HEK293 (cell line): Measurements from ENCODE around the gene PHACTR2.

Experiments
- CTCF ChIA-PET: fragments of 350-600 bp; formaldehyde crosslinking; extraction: SDS; loops from one replicate; lab custom pipeline; 2021; ENCODE audit warnings: antibody characterized with exemption; lab: Yijun Ruan, JAX
- POLR2A ChIA-PET: fragments of 300-600 bp; formaldehyde crosslinking; extraction: SDS; loops from one replicate; lab custom pipeline; 2020; ENCODE audit warnings: antibody characterized with exemption, inconsistent platforms; lab: Yijun Ruan, JAX
- H3K27ac ChIP-seq: fragments of 200-500 bp; sonication (Bioruptor generic); 2 replicates; pipeline ENCODE4 v1.5.1; 2014; ENCODE audit warnings: low read depth, low read length, control low read depth, inconsistent platforms; ENCODE audit errors: extremely low read depth
- H3K36me3 ChIP-seq, 2 experiments: fragments of 200-500 bp in 1 of 2; sonication (Bioruptor generic) in 1 of 2; 1 replicate in 1 of 2; 2 replicates in 1 of 2; pipeline ENCODE4 v1.5.1; 2014 to 2017; ENCODE audit warnings: inconsistent platforms in 2 of 2, low read length in 2 of 2; ENCODE audit not compliant: control insufficient read depth in 2 of 2, insufficient read depth in 1 of 2
- H3K4me1 ChIP-seq: fragments of 200-500 bp; sonication (Bioruptor generic); 2 replicates; pipeline ENCODE4 v1.5.1; 2014; ENCODE audit warnings: mild to moderate bottlenecking, low read length, inconsistent platforms; ENCODE audit not compliant: control insufficient read depth, insufficient read depth
- H3K4me3 ChIP-seq: 2 replicates; pipeline ENCODE4 v1.5.1; 2011; ENCODE audit warnings: low read depth, mild to moderate bottlenecking, control low read depth, low read length, moderate library complexity
- H3K9me3 ChIP-seq: fragments of 200-500 bp; sonication (Bioruptor generic); 2 replicates; pipeline ENCODE4 v1.5.1; 2014; ENCODE audit warnings: low read depth, low read length, inconsistent platforms; ENCODE audit not compliant: control insufficient read depth, insufficient read depth
- HOXA7 ChIP-seq: sonication (generic); formaldehyde crosslinking; IDR thresholded peaks from 2 replicates; pipeline ENCODE4 v1.8.1; 2022; ENCODE audit warnings: missing genetic modification reagents, borderline replicate concordance
- RBAK ChIP-seq: fragments of 450-650 bp; formaldehyde crosslinking; IDR thresholded peaks from 2 replicates; pipeline ENCODE4 v1.5.1; 2016; ENCODE audit warnings: missing biosample characterization, missing genetic modification characterization
- SCRT1 ChIP-seq: fragments of 450-650 bp; formaldehyde crosslinking; IDR thresholded peaks from 2 replicates; pipeline ENCODE4 v1.5.1; 2016; ENCODE audit warnings: missing biosample characterization, missing genetic modification characterization, borderline replicate concordance
- YY1 ChIP-seq: fragments of 450-650 bp; formaldehyde crosslinking; IDR thresholded peaks from 2 replicates; pipeline ENCODE4 v1.5.1; 2018; ENCODE audit warnings: missing biosample characterization, missing genetic modification characterization
- ZFHX2 ChIP-seq: fragments of 450-650 bp; formaldehyde crosslinking; conservative IDR thresholded peaks from 2 replicates; pipeline ENCODE4 v1.5.1; 2016; ENCODE audit warnings: missing biosample characterization, missing genetic modification characterization
- ZNF2 ChIP-seq: fragments of 450-650 bp; formaldehyde crosslinking; IDR thresholded peaks from 2 replicates; pipeline ENCODE4 v1.5.1; 2016; ENCODE audit warnings: missing biosample characterization, missing genetic modification characterization
- ZNF311 ChIP-seq: fragments of 450-650 bp; formaldehyde crosslinking; IDR thresholded peaks from 2 replicates; pipeline ENCODE4 v1.5.1; 2017; ENCODE audit warnings: missing biosample characterization, missing genetic modification characterization, borderline replicate concordance
- ZNF350 ChIP-seq: fragments of 450-650 bp; formaldehyde crosslinking; IDR thresholded peaks from 2 replicates; pipeline ENCODE4 v1.5.0; 2017; ENCODE audit warnings: missing biosample characterization, mild to moderate bottlenecking, missing genetic modification characterization
- ZNF416 ChIP-seq: fragments of 450-650 bp; formaldehyde crosslinking; IDR thresholded peaks from 2 replicates; pipeline ENCODE4 v1.5.1; 2016; ENCODE audit warnings: missing biosample characterization, missing genetic modification characterization
- ZNF596 ChIP-seq: fragments of 450-650 bp; IDR thresholded peaks from 2 replicates; pipeline ENCODE4 v1.5.0; 2018; ENCODE audit warnings: missing biosample characterization, mild to moderate bottlenecking, missing genetic modification characterization, moderate library complexity
- ZNF626 ChIP-seq: fragments of 450-650 bp; sonication (Bioruptor Pico); formaldehyde crosslinking; IDR thresholded peaks from 2 replicates; pipeline ENCODE4 v1.5.1; 2018; ENCODE audit warnings: missing biosample characterization, missing genetic modification characterization, inconsistent platforms
- ZNF629 ChIP-seq: fragments of 450-650 bp; formaldehyde crosslinking; IDR thresholded peaks from 2 replicates; pipeline ENCODE4 v1.5.1; 2017; ENCODE audit warnings: missing biosample characterization, missing genetic modification characterization
- TF ChIP-seq, protein P1 (sequence below): fragments of 450-650 bp; formaldehyde crosslinking; IDR thresholded peaks from 2 replicates; pipeline ENCODE4 v1.5.1; 2016; ENCODE audit warnings: missing biosample characterization, missing genetic modification characterization
- TF ChIP-seq, protein P2 (sequence below): fragments of 450-650 bp; formaldehyde crosslinking; IDR thresholded peaks from 2 replicates; pipeline ENCODE4 v1.5.1; 2017; ENCODE audit warnings: missing biosample characterization, missing genetic modification characterization
- TF ChIP-seq, protein P3 (sequence below): fragments of 450-650 bp; formaldehyde crosslinking; IDR thresholded peaks from 2 replicates; pipeline ENCODE4 v1.5.1; 2016; ENCODE audit warnings: missing biosample characterization, missing genetic modification characterization
- TF ChIP-seq, protein P4 (sequence below): fragments of 450-650 bp; formaldehyde crosslinking; IDR thresholded peaks from 2 replicates; pipeline ENCODE4 v1.5.1; 2016; ENCODE audit warnings: missing biosample characterization, missing genetic modification characterization, borderline replicate concordance
- TF ChIP-seq, protein P5 (sequence below): fragments of 450-650 bp; formaldehyde crosslinking; IDR thresholded peaks from 2 replicates; pipeline ENCODE4 v1.5.1; 2016; ENCODE audit warnings: missing biosample characterization, missing genetic modification characterization
- TF ChIP-seq, protein P6 (sequence below): fragments of 450-650 bp; formaldehyde crosslinking; IDR thresholded peaks from 2 replicates; pipeline ENCODE4 v1.5.1; 2016; ENCODE audit warnings: missing biosample characterization, missing genetic modification characterization, low read depth
- TF ChIP-seq, protein P7 (sequence below): fragments of 450-650 bp; formaldehyde crosslinking; IDR thresholded peaks from 2 replicates; pipeline ENCODE4 v1.5.1; 2016; ENCODE audit warnings: missing biosample characterization, missing genetic modification characterization

PHACTR2 gene

DNA sequence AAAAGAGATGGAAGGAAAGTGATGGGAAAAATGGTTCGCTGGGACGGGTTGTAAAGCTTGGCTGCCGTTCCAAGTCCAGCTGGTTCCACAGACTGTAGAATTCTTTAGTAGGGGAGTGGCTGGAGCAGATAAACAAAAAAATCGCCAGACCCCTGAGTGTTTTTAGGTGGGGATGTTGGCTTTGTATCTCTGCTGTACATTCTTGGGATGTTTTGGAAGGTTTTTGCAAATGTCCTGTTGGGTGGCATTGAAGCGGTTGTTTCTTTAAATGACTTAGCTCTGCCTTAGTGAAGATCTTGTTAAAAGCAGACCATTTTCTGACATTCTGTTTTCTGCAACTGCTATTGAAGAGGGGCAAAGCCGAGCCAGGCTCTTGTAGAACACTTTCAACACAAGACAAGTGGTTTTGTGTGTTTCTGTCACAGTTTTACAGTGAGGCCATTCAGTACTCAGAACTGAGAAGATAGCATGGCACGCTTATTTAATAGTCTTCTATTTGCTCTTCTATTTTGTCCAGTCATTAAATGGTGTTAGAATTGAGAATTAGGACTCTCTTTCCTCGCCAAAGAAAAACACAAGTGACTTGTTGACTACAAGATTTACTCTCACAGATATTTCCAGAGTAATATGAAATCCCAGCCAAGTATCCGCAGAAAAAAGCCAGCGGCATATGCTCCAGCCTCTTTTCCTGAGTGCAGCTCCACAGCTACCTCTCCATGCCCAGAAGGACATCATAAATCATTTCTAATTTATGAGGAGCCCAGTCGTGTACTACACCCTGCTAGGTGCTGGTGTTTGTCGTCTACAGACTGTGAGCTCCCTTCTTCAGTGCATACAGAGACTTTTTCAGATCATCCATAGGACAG lies 65.8 kb downstream of the PHACTR2 start:
- Histone ChIP-seq H3K4me1 (peaks cover 17% of the 10 kb centered on the region), H3K4me3 (no peak overlapping the region), H3K27ac (no peak overlapping the region; the same call in 1 of the 2 replicates), H3K36me3 (no peaks in the 10 kb centered on the region), H3K9me3 (no peaks in the 10 kb centered on the region)
- ChIA-PET CTCF (interaction anchor here (0.6 to 1.2 kb wide), 5 partner anchors 8 to 197 kb away, joined by 3 to 5 read pairs (median 4); no protein-coding TSS in a partner anchor), POLR2A (no interaction called here)
- TF ChIP-seq HOXA7 (CRISPR knock-in tag): no peak
- no peak for TF ChIP-seq RBAK (tag by site-specific recombination)
- TF ChIP-seq ZNF311 (tag by site-specific recombination): no peak
- no peak for TF ChIP-seq ZNF350 (tag by site-specific recombination)
- no peak for TF ChIP-seq ZNF416 (tag by site-specific recombination)
- TF ChIP-seq, protein P1, sequence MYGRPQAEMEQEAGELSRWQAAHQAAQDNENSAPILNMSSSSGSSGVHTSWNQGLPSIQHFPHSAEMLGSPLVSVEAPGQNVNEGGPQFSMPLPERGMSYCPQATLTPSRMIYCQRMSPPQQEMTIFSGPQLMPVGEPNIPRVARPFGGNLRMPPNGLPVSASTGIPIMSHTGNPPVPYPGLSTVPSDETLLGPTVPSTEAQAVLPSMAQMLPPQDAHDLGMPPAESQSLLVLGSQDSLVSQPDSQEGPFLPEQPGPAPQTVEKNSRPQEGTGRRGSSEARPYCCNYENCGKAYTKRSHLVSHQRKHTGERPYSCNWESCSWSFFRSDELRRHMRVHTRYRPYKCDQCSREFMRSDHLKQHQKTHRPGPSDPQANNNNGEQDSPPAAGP (tag by site-specific recombination): no peak
- TF ChIP-seq, protein P2, sequence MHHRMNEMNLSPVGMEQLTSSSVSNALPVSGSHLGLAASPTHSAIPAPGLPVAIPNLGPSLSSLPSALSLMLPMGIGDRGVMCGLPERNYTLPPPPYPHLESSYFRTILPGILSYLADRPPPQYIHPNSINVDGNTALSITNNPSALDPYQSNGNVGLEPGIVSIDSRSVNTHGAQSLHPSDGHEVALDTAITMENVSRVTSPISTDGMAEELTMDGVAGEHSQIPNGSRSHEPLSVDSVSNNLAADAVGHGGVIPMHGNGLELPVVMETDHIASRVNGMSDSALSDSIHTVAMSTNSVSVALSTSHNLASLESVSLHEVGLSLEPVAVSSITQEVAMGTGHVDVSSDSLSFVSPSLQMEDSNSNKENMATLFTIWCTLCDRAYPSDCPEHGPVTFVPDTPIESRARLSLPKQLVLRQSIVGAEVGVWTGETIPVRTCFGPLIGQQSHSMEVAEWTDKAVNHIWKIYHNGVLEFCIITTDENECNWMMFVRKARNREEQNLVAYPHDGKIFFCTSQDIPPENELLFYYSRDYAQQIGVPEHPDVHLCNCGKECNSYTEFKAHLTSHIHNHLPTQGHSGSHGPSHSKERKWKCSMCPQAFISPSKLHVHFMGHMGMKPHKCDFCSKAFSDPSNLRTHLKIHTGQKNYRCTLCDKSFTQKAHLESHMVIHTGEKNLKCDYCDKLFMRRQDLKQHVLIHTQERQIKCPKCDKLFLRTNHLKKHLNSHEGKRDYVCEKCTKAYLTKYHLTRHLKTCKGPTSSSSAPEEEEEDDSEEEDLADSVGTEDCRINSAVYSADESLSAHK (tag by site-specific recombination): peak; percentile 15; the same call in 1 of the 2 replicates
- TF ChIP-seq ZFHX2 (tag by site-specific recombination): no peak
- TF ChIP-seq SCRT1 (tag by site-specific recombination): peak; percentile 43; the same call in 1 of the 2 replicates
- TF ChIP-seq, protein P3, sequence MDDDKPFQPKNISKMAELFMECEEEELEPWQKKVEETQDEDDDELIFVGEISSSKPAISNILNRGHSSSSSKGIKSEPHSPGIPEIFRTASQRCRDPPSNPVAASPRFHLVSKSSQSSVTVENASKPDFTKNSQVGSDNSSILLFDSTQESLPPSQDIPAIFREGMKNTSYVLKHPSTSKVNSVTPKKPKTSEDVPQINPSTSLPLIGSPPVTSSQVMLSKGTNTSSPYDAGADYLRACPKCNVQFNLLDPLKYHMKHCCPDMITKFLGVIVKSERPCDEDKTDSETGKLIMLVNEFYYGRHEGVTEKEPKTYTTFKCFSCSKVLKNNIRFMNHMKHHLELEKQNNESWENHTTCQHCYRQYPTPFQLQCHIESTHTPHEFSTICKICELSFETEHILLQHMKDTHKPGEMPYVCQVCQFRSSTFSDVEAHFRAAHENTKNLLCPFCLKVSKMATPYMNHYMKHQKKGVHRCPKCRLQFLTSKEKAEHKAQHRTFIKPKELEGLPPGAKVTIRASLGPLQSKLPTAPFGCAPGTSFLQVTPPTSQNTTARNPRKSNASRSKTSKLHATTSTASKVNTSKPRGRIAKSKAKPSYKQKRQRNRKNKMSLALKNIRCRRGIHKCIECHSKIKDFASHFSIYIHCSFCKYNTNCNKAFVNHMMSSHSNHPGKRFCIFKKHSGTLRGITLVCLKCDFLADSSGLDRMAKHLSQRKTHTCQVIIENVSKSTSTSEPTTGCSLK (tag by site-specific recombination): no peak
- TF ChIP-seq, protein P4, sequence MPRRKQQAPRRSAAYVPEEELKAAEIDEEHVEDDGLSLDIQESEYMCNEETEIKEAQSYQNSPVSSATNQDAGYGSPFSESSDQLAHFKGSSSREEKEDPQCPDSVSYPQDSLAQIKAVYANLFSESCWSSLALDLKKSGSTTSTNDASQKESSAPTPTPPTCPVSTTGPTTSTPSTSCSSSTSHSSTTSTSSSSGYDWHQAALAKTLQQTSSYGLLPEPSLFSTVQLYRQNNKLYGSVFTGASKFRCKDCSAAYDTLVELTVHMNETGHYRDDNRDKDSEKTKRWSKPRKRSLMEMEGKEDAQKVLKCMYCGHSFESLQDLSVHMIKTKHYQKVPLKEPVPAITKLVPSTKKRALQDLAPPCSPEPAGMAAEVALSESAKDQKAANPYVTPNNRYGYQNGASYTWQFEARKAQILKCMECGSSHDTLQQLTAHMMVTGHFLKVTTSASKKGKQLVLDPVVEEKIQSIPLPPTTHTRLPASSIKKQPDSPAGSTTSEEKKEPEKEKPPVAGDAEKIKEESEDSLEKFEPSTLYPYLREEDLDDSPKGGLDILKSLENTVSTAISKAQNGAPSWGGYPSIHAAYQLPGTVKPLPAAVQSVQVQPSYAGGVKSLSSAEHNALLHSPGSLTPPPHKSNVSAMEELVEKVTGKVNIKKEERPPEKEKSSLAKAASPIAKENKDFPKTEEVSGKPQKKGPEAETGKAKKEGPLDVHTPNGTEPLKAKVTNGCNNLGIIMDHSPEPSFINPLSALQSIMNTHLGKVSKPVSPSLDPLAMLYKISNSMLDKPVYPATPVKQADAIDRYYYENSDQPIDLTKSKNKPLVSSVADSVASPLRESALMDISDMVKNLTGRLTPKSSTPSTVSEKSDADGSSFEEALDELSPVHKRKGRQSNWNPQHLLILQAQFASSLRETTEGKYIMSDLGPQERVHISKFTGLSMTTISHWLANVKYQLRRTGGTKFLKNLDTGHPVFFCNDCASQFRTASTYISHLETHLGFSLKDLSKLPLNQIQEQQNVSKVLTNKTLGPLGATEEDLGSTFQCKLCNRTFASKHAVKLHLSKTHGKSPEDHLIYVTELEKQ (tag by site-specific recombination): 0 out of 2 replicates have a peak, but pooled peaks have one; percentile 26
- TF ChIP-seq ZNF596 (tag by site-specific recombination): no peak
- TF ChIP-seq ZNF629 (tag by site-specific recombination): no peak
- TF ChIP-seq, protein P5, sequence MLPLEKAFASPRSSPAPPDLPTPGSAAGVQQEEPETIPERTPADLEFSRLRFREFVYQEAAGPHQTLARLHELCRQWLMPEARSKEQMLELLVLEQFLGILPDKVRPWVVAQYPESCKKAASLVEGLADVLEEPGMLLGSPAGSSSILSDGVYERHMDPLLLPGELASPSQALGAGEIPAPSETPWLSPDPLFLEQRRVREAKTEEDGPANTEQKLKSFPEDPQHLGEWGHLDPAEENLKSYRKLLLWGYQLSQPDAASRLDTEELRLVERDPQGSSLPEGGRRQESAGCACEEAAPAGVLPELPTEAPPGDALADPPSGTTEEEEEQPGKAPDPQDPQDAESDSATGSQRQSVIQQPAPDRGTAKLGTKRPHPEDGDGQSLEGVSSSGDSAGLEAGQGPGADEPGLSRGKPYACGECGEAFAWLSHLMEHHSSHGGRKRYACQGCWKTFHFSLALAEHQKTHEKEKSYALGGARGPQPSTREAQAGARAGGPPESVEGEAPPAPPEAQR (tag by site-specific recombination): no peak
- TF ChIP-seq, protein P6, sequence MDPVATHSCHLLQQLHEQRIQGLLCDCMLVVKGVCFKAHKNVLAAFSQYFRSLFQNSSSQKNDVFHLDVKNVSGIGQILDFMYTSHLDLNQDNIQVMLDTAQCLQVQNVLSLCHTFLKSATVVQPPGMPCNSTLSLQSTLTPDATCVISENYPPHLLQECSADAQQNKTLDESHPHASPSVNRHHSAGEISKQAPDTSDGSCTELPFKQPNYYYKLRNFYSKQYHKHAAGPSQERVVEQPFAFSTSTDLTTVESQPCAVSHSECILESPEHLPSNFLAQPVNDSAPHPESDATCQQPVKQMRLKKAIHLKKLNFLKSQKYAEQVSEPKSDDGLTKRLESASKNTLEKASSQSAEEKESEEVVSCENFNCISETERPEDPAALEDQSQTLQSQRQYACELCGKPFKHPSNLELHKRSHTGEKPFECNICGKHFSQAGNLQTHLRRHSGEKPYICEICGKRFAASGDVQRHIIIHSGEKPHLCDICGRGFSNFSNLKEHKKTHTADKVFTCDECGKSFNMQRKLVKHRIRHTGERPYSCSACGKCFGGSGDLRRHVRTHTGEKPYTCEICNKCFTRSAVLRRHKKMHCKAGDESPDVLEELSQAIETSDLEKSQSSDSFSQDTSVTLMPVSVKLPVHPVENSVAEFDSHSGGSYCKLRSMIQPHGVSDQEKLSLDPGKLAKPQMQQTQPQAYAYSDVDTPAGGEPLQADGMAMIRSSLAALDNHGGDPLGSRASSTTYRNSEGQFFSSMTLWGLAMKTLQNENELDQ (tag by site-specific recombination): no peak
- no peak for TF ChIP-seq ZNF2
- TF ChIP-seq YY1 (tag by site-specific recombination): no peak
- no peak for TF ChIP-seq ZNF626 (tag by site-specific recombination)
- TF ChIP-seq, protein P7, sequence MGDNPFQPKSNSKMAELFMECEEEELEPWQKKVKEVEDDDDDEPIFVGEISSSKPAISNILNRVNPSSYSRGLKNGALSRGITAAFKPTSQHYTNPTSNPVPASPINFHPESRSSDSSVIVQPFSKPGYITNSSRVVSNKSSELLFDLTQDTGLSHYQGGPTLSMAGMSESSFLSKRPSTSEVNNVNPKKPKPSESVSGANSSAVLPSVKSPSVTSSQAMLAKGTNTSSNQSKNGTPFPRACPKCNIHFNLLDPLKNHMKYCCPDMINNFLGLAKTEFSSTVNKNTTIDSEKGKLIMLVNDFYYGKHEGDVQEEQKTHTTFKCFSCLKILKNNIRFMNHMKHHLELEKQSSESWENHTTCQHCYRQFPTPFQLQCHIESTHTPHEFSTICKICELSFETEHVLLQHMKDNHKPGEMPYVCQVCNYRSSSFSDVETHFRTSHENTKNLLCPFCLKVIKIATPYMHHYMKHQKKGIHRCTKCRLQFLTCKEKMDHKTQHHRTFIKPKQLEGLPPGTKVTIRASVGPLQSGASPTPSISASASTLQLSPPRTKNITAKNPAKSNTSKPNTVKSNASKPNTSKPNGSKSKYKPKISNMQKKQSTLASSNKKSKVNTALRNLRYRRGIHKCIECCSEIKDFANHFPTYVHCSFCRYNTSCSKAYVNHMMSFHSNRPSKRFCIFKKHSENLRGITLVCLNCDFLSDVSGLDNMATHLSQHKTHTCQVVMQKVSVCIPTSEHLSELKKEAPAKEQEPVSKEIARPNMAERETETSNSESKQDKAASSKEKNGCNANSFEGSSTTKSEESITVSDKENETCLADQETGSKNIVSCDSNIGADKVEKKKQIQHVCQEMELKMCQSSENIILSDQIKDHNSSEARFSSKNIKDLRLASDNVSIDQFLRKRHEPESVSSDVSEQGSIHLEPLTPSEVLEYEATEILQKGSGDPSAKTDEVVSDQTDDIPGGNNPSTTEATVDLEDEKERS: no peak
